Psoas muscle (tissue), 8 donors: ENCODE results near the gene GARIN5B. TPM values are rescaled to one million over a fixed set of nuclear protein-coding genes. Genes with fewer than 3 reads are reported as not detected.

Experiments
- ATAC-seq, 4 donors: fragments of 200-7000 bp; cut with Tn5 transposase; one replicate each; pipeline ENCODE4 v1.9.1; 2020; ENCODE audit warnings: moderate library complexity in 3 of 4, mild to moderate bottlenecking in 2 of 4
- DNase-seq, 2 donors: peaks; one replicate each; pipeline ENCODE4 v3.0.0-alpha.2; 2020
- H3K27ac ChIP-seq: fragments of 200-600 bp; one replicate; pipeline ENCODE4 v1.8.0; 2022
- H3K27me3 ChIP-seq, 3 donors: fragments of 200-600 bp in 1 of 3; one replicate each; pipeline versions ENCODE4 v1.6.1 to v1.8.0; 2013 to 2022; ENCODE audit warnings: low read length in 2 of 3, mild to moderate bottlenecking in 2 of 3, moderate library complexity in 1 of 3; ENCODE audit not compliant: insufficient read depth in 3 of 3
- H3K36me3 ChIP-seq, 2 donors: fragments of 200-600 bp in 1 of 2; one replicate each; pipeline versions ENCODE4 v1.6.1 to v1.8.0; 2013 to 2022; ENCODE audit warnings: low read depth in 1 of 2, mild to moderate bottlenecking in 1 of 2, moderate library complexity in 1 of 2; ENCODE audit not compliant: insufficient read depth in 1 of 2
- H3K4me1 ChIP-seq: fragments of 200-600 bp; one replicate; pipeline ENCODE4 v1.8.0; 2022
- H3K4me3 ChIP-seq: fragments of 200-600 bp; one replicate; pipeline ENCODE4 v1.8.0; 2022; ENCODE audit warnings: mild to moderate bottlenecking
- H3K9me3 ChIP-seq: fragments of 200-600 bp; one replicate; pipeline ENCODE4 v1.8.0; 2022
- WGBS, 3 donors: extraction: QIAGEN DNeasy Blood & Tissue Kit; methylation state at CpG; one replicate each; pipeline versions ENCODE4 v1.1.6 to v1.1.7; 2013; 5-methylcytosine and 5-hydroxymethylcytosine counted together
- intact Hi-C, 2 donors: fragments of 100-400 bp; cut with DNase I; formaldehyde crosslinking; loops; one replicate each; pipeline versions ENCODE4 v1.11.0 to v1.14.2; 2022
- polyA plus RNA-seq, 3 donors: library from polyadenylated mRNA; stranded (reverse); fragments of 200-250 nt; gene quantifications; one replicate each; pipeline ENCODE4 v1.2.3, GENCODE V29; 2013
- total RNA-seq, 4 donors: library from RNA; stranded (reverse); fragmentation: NEBNext Ultra II Directional in 2 of 4; extraction: Animal tissue kit (Norgen Biotek cat#: 25700) in 2 of 4; gene quantifications; one replicate each; pipeline versions ENCODE4 v1.2.1 to v1.2.4, GENCODE V29; 2021 to 2023
- TF ChIP-seq, protein P1 (sequence below): fragments of 200-600 bp; IDR thresholded peaks from one replicate; pipeline ENCODE4 v1.8.0; 2022; ENCODE audit warnings: antibody characterized with exemption
- donor health status: healthy with polysubstance abuse.
- donor health status: DM: no; HTN: no; CAD: no; lungs with moderate emphysema.
- donor health status: Bipolar disorder and iron deficiency.
- donor health status: healthy.
- donor health status: DM: yes; HTN: yes; CAD: no.
- donor health status: DM: no; HTN: no; CAD: no.
- donor health status: DM: no; HTN: no; CAD: no.
- donor health status: DM: yes; HTN: yes; CAD: no.

Gene GARIN5B
- total and polyA plus RNA-seq, 7 donors = not detected

DNA sequence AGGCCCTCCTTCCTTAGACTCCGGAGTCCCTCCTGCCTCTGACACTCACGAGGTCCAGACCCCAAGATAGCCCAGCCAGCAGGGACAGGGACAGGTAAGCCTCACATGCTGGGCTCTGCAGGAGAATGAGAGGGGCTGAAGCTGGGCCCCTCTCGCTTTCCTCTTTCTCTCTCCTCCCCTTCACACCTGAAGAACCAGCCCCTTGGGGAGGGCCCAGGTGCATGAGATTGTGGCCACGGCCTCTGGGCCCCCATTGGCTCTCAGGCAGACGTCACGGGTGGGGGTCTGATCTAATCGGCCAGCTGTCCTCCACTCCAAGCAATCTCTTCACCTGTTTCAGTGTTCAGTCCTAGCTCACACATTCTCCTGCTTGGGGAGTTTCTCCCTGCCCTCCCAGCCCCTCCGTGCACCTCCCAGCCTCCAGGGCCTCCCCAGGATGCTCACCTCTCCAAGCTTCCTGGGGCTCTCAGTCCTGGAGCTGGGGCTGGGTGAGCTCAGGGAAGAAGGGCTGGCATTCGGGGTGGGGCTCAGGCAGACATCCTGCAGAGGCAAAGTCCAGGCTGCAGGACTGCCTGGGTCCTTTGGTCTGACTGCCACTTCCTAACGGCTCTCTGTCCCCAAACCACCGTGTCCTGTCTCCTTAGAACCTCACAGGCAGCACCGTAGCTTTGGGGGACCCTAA is 40.7 kb downstream of the GARIN5B start:
- H3K4me3 ChIP-seq = no peak overlapping the region
- TF ChIP-seq, protein P1, sequence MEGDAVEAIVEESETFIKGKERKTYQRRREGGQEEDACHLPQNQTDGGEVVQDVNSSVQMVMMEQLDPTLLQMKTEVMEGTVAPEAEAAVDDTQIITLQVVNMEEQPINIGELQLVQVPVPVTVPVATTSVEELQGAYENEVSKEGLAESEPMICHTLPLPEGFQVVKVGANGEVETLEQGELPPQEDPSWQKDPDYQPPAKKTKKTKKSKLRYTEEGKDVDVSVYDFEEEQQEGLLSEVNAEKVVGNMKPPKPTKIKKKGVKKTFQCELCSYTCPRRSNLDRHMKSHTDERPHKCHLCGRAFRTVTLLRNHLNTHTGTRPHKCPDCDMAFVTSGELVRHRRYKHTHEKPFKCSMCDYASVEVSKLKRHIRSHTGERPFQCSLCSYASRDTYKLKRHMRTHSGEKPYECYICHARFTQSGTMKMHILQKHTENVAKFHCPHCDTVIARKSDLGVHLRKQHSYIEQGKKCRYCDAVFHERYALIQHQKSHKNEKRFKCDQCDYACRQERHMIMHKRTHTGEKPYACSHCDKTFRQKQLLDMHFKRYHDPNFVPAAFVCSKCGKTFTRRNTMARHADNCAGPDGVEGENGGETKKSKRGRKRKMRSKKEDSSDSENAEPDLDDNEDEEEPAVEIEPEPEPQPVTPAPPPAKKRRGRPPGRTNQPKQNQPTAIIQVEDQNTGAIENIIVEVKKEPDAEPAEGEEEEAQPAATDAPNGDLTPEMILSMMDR = no peak
- no peaks in the 10 kb centered on the region for H3K36me3 ChIP-seq
- H3K9me3 ChIP-seq = no peaks in the 10 kb centered on the region
- ATAC-seq (no peak), DNase-seq (no peak)
- 54 to 67% (median 61%) methylated on average over 11 to 12 of the region's 12 CpGs for WGBS, 3 donors
- no peaks in the 10 kb centered on the region for H3K4me1 ChIP-seq
- H3K27me3 ChIP-seq = peaks cover 0 to 10% (median 0%) of the 10 kb centered on the region in 3 donors
- H3K27ac ChIP-seq = no peak overlapping the region
- intact Hi-C loops = no loop called here

DNA sequence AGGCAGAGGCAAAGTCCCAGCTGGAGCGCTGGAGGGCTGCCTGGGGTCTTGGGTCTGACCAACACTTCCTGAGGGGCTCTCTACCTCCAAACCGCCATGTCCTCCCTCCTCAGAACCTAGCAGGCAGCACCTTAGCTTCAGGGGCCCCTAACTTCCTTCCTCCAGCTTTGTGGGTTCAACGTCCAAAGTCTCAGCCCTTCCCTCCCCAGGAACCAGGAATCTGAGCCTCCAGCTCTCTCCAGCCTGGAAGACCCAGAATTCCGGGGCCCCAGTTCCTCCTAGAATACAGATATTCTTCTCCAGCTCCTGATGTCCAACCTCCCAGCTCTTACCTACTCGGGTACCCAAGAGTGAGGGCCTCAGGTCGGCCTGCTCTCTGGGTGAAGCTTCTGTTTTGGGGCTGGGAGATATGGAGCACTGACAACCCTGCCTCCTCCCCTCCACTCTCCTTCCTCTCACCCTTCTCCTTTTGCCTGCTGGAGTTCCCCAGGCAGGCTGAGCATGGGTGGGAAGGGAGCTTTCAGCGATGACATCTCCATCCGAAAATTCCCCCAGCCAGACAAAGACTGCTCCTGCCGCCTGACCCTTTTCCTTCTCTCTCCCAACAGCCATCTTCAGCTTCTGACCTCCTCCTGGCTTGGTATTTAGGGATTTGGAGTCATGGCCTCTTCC is 41.5 kb downstream of the GARIN5B start:
- no peak for DNase-seq
- no peak for ATAC-seq
- Histone ChIP-seq H3K27ac (no peak overlapping the region), H3K9me3 (no peaks in the 10 kb centered on the region), H3K4me1 (no peaks in the 10 kb centered on the region), H3K27me3 (peaks cover 0 to 10% (median 0%) of the 10 kb centered on the region in 3 donors), H3K36me3 (no peaks in the 10 kb centered on the region), H3K4me3 (no peak overlapping the region)
- intact Hi-C loops = no loop called here
- TF ChIP-seq, protein P1 = no peak
- 71 to 77% (median 73%) methylated on average over 8 to 9 of the region's 9 CpGs for WGBS, 3 donors

DNA sequence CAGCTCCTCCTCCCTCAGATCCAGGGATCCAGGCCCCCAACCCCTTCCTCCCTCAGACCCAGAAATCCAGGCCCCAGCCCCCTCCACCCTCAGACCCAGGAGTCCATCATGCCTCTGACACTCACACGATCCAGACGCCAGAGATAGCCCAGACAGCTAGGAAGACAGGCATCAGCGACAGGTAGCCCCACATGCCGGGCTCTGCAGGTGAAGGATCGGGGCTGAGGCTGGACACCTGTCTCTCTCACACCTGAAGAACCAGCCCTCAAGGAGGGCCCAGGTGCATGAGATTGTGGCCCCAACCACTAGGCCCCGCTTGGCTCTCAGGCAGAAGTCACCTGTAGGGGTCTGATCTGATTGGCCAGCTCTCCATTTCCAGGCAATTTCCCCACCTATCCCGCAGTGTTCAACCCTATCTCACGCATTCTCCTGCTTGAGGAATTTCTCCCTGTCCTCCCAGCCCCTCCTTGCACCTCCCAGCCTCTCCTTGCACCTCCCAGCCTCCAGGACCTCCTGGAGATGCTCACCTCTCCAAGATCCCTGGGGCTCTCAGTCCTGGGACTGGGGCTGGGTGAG is 42.1 kb downstream of the GARIN5B start:
- H3K9me3 ChIP-seq = no peaks in the 10 kb centered on the region
- DNase-seq (no peak), ATAC-seq (no peak)
- no peak overlapping the region for H3K27ac ChIP-seq
- H3K27me3 ChIP-seq = peaks cover 0 to 10% (median 0%) of the 10 kb centered on the region in 3 donors
- TF ChIP-seq, protein P1 = no peak
- H3K36me3 ChIP-seq = no peaks in the 10 kb centered on the region
- 79 to 87% (median 86%) methylated on average over 8 of the region's 8 CpGs for WGBS, 3 donors
- intact Hi-C loops = no loop called here
- no peaks in the 10 kb centered on the region for H3K4me1 ChIP-seq
- no peak overlapping the region for H3K4me3 ChIP-seq

DNA sequence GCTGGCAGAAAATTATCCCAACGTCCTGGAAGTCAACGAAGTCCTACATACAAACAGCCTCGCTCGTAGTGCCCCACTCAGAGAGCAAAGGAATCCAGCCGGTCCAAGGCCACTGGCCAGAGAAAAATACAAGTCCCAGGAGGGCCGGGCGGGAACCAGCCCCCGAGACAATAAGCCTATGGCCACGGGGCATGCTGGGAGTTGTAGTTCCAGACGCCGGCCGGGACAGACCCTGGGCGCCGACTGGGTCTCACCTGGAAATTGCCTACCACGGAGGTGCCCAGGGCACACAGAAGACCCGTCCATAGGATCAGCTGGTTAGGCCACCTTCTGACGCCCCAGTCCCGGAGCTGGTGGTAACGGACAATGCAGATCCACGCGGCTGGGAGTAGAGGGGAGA is 43.3 kb downstream of the GARIN5B start:
- TF ChIP-seq, protein P1 = no peak
- intact Hi-C loops = no loop called here
- DNase-seq (peak; percentile 43 to 73), ATAC-seq (peak; percentile 48 to 96 (median 78))
- 12 to 21% (median 15%) methylated on average over 21 of the region's 21 CpGs for whole genome bisulfite sequencing, 3 donors
- no peaks in the 10 kb centered on the region for H3K36me3 ChIP-seq
- H3K4me3 ChIP-seq = no peak overlapping the region
- no peak overlapping the region for H3K27ac ChIP-seq
- H3K27me3 ChIP-seq = peaks cover 0 to 6% (median 0%) of the 10 kb centered on the region in 3 donors
- no peaks in the 10 kb centered on the region for H3K9me3 ChIP-seq
- H3K4me1 ChIP-seq = no peaks in the 10 kb centered on the region
